GM19035 (cell line): ENCODE data around the gene ACTR1B.
"Not testable (repeated sequence)": the region's sequence is repeated elsewhere in the genome, so short reads cannot be mapped to it uniquely, and the experiment has no call there.

Source experiments
- ATAC-seq: cut with Tn5 transposase; IDR thresholded peaks from one replicate; pipeline ENCODE4 v1.9.1; 2021; ENCODE audit not compliant: unreplicated experiment

ACTR1B gene

GRCh38 chr2:97659256-97660043 lies 4.4 kb downstream of the ACTR1B start:
- ATAC-seq, result no peak

GRCh38 chr2:97658691-97659157 lies 5.1 kb downstream of the ACTR1B start:
- ATAC-seq, result no peak

GRCh38 chr2:97657986-97658690 lies 5.7 kb downstream of the ACTR1B start:
- no peak for ATAC-seq

GRCh38 chr2:97656905-97657587 lies 6.8 kb downstream of the ACTR1B start:
- no peak for ATAC-seq

GRCh38 chr2:97656129-97656755 lies 7.6 kb downstream of the ACTR1B start:
- no peak for ATAC-seq

- ATAC-seq, result no peak
These were observed 9.1 kb downstream of the ACTR1B start for GRCh38 chr2:97654791-97655190.

GRCh38 chr2:97654309-97654708 lies 9.5 kb downstream of the ACTR1B start:
- ATAC-seq, result no peak

- no peak for ATAC-seq
These were observed 10.0 kb downstream of the ACTR1B start for GRCh38 chr2:97653874-97654273.

- ATAC-seq, result no peak
These were observed 10.4 kb downstream of the ACTR1B start for GRCh38 chr2:97653473-97653872.

GRCh38 chr2:97651114-97651513 lies 12.7 kb downstream of the ACTR1B start:
- ATAC-seq, result no peak

- ATAC-seq, result no peak
These were observed 16.9 kb downstream of the ACTR1B start for GRCh38 chr2:97646977-97647376.

GRCh38 chr2:97645695-97646629 lies 17.9 kb downstream of the ACTR1B start, which contains the start of gene COX5B:
TSS of gene COX5B (plus strand) at chr2:97646062. CDS start at chr2:97646087, 25 bp downstream.
- ATAC-seq, result peak; percentile 95

GRCh38 chr2:97645112-97645694 lies 18.6 kb downstream of the ACTR1B start:
- ATAC-seq, result peak; percentile 33

- ATAC-seq, result no peak
These were observed 19.7 kb downstream of the ACTR1B start for GRCh38 chr2:97644023-97644717.

GRCh38 chr2:97626049-97626430 lies 37.8 kb downstream of the ACTR1B start:
- not testable (repeated sequence) for ATAC-seq

- not testable (repeated sequence) for ATAC-seq
These were observed 38.3 kb downstream of the ACTR1B start for GRCh38 chr2:97625354-97626048.

GRCh38 chr2:97622976-97623375 lies 40.9 kb downstream of the ACTR1B start:
- ATAC-seq, result not testable (repeated sequence)

GRCh38 chr2:97620492-97620891 lies 43.4 kb downstream of the ACTR1B start:
- not testable (repeated sequence) for ATAC-seq
